GM12873 (cell line): Measurements from ENCODE around the gene ZBTB7C.

ENCODE experiments used
- CTCF ChIP-seq: IDR thresholded peaks from 2 replicates; pipeline ENCODE4 v1.5.1; 2012; ENCODE audit warnings: low read depth, mild to moderate bottlenecking, moderate library complexity, low read length, control low read depth; ENCODE audit not compliant: insufficient read depth; ENCODE audit errors: missing control alignments

The ZBTB7C gene

GRCh38 chr18:48302736-48303135, 106.4 kb downstream of the ZBTB7C start:
- no peak for TF ChIP-seq CTCF

GRCh38 chr18:48300463-48300961, 108.7 kb downstream of the ZBTB7C start:
- TF ChIP-seq CTCF: no peak

DNA sequence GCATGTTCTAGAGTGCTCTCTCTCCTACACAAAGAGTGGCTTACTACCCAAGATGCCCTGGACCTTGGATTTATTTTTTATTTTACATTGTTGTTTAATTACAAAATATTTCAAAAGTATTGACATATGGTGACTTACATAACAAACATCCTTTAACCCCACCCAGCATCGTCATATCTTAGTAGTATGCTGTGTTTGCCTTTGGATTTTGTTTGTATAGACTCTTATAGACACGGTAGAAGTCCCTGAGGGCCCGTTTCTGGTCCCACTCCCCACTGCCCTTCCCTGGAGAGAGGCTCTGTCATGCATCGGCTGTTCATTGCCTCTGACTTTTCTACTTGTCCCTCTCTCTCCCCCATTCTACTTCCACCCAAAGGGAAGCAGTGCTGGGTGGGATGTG, 112.0 kb downstream of the ZBTB7C start:
- no peak for TF ChIP-seq CTCF

GRCh38 chr18:48296581-48296980, 112.6 kb downstream of the ZBTB7C start:
- no peak for TF ChIP-seq CTCF

- TF ChIP-seq CTCF: peak; percentile 7
These were observed 113.4 kb downstream of the ZBTB7C start for GRCh38 chr18:48295586-48296311.

DNA sequence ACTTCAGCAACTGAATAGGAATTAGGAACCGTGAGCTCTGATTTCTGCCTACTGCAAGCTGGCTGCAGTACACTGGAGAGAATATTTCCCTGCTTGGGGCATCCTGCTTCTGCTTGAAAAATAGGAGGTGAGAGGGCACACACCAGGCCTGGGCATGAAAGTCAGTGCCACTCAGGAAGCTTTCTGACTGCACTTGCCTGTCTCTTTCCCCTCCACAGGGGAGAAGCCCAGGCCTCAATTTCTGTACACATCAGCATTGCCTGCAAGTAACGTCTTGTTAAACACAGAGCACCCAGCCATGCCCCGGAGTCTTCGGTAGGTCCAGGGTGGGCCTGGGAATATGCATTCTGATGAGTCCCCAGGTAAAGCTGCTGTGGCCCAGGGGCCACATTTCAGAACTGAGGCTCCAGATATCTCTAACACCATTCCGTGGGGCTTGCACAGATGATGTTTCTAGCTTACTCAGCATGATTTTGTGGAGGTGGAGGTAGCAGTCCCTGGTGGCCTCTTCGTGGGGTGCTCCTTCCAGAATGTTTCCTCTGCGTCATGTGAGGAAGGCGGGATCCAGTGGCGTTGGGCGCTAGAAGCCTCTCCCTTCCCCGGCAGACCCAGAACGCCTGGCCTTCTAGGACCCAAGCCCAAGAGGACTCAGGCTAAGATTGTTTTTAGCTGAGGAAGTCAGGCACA, 114.1 kb downstream of the ZBTB7C start:
- no peak for TF ChIP-seq CTCF

DNA sequence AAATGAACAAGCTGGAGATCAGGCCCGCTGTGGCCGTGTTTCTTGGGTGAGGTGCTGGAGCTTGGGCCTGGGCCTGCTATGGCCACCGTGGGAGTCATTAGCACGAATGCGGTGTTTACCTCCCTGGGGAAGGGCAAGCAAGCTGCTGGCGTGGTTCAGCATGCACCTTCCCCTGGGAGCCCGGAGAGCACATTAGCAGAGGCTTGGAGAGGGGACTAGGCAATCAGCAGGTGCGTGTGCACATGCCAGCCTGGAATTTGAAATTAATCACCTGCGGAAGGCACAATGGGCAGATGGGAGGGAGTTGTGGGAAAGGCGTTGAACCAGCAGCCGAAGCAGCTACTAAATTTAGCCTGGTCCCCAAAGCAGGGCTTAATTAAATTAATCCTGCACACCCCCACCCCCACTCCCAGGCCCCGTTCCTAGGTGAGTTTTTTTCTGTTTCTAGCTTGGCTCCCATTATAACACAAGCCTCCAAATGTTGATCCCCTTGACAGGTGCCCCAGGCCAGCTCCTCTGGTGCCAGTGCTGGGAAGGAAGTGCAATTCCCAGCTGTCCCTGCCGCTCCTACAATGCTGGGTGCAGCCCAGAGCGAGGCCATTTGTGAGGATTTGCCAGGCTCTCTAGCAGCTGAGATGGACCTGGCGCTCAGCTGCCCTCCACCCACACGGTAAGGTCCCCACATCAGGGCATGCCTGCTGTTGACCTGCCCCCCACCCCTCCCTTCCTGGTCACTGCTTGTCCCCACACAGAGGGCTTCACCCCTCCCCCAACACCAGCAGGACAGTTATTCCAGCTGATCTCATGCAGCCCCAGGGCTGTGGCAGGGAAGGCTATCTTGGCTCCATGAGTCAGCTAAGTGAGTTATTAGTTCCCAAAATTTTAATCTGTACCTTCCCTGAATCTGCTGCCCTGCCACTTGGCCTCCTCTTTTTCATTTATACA, 115.0 kb downstream of the ZBTB7C start:
- TF ChIP-seq CTCF: no peak
